T-helper 2 cell treated with Interferon-gamma antibody and Interleukin-4, amounts not matched to agents 100 ng/mL and 5 ng/mL, for 36 hours (primary cell): Measurements from ENCODE around the gene CGRRF1. TPM values are rescaled to one million over a fixed set of nuclear protein-coding genes. Genes with fewer than 3 reads are reported as not detected.

Experiments used
- intact Hi-C: fragments of 100-400 bp; cut with micrococcal nuclease; formaldehyde crosslinking; loops from one replicate; pipeline ENCODE4 v1.15.1; 2023
- total RNA-seq: library from RNA; stranded (reverse); gene quantifications from 2 replicates; pipeline ENCODE4 v1.2.3, GENCODE V29; 2022

The CGRRF1 gene, protein sequence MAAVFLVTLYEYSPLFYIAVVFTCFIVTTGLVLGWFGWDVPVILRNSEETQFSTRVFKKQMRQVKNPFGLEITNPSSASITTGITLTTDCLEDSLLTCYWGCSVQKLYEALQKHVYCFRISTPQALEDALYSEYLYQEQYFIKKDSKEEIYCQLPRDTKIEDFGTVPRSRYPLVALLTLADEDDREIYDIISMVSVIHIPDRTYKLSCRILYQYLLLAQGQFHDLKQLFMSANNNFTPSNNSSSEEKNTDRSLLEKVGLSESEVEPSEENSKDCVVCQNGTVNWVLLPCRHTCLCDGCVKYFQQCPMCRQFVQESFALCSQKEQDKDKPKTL
- 10.8 and 11.0 TPM in 2 replicates for total RNA-seq

- intact Hi-C loops, result loop anchor here (1.0 kb wide), 5 partner anchors 22 to 392 kb away; partner anchors contain the start of genes CNIH1, GCH1 and GMFB
Observed at GRCh38 chr14:54509546-54510501, at the start of gene CGRRF1. CGRRF1 (plus strand) TSS chr14:54509906; CDS start chr14:54509960, 54 bp downstream.

DNA sequence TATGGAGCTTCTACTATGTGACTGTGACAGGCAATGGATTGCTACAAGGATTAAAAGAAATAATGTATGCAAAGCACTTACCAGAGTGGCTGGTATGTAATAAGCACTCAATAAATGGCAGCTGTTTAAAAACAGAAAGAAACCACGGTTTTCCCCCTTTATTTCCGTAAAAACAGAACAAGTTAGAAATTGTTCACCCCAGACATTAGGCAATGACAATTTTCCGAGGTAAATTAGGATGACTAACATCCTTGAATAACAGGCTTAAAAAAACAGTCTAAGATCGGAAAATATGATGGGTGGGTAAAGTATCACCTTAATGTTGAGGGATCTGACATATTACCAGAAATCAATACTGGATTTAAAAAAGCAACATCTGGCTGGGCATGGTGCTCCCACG lies 47.7 kb upstream of the CGRRF1 start:
- intact Hi-C loops, result no loop called here

DNA sequence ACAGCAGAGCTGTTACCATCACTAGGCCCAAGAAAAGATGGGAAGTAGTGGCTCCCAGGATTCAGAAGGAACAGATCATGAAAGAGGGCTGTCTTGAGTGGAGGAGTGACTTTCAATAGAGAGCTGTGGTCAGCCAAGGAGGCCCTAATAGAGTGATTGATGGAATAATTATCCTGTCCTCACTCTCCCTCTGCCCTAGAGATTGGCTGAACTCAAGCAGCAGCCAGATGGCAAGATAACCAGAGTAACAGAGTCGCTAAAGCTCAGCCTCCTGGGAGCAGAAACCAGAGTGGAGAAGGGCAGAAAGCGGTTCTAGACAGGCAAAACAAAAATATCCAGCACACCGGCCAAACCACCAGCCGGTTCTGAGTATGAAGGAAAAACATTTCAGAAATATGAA lies 44.1 kb upstream of the CGRRF1 start:
- intact Hi-C loops, result no loop called here

DNA sequence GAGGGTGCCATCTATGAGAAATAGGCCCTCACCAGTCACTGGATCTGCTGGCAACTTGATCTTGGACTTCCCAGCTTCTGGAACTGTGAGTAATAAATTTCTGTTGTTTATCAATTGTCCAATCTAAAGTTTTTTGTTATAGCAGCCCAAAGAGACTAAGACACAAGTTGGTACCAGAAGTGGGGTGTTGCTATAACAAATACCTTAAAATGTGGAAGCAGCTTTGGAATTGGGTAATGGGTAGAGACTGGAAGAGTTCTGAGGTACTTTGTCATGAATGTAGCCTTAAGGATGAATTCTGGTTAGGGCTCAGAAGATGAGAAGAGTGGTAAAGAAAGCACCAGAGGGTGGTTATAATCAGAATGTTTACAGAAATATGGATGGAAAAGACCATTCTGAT lies 42.4 kb upstream of the CGRRF1 start:
- intact Hi-C loops, result no loop called here

DNA sequence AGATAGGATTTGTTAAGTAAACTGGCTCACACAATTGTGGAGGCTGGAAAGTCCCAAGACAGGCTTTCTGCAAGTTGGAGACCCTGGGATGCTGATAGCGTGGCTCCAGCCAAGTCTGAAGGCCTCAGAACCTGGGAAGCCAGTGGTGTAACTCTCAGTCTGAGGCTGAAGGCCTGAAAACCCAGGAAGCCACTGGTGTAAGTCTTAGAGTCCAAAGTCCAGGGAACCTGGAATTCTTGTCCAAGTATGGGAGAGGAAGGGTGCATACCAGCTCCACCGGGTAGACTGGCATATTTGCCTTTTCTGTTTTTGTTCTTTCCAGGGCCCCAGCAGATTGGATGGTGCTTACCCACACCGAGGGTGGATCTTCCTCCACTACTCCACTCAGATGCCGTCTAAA lies 39.0 kb upstream of the CGRRF1 start:
- intact Hi-C loops, result no loop called here

DNA sequence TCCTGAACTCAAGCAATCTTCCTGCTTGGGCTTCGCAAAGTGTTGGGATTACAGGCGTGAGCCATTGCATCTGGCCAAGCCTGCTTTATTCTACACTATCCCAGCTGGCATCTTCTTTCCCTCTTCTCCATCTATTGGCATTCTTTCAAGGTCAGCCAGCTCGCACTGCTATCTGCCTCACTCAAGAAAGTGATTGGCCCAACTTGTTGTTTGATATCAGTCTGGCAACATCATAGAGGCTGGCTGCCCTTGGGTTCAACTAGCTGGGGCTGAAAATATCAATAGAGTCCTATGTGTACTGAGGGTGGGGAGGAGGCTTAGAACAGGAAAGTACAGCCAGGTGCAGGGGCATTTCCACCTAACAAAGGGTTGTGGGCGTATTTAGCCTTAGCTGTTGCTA lies 38.1 kb upstream of the CGRRF1 start:
- intact Hi-C loops, result no loop called here

DNA sequence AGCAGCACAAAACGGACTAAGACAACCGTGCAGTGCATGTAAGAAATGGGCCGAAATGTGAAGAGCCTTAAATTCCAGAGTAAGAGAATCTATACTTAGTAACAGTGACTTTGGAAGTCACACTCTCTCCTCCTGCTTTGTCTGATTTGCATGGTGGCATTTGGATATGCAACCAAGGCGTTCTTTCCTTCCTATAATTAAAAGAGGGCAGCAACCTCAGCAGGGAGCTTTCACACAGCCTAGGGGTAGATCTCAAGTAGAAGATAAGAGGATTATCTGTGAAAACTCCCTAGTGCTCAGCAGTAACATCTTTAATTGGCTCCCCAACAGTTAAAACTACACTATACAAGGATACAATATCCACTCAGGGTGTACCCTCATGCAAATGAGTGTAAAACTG lies 37.4 kb upstream of the CGRRF1 start:
- intact Hi-C loops, result no loop called here

- intact Hi-C loops, result no loop called here
Observed at GRCh38 chr14:54474232-54474793, 35.4 kb upstream of the CGRRF1 start.

DNA sequence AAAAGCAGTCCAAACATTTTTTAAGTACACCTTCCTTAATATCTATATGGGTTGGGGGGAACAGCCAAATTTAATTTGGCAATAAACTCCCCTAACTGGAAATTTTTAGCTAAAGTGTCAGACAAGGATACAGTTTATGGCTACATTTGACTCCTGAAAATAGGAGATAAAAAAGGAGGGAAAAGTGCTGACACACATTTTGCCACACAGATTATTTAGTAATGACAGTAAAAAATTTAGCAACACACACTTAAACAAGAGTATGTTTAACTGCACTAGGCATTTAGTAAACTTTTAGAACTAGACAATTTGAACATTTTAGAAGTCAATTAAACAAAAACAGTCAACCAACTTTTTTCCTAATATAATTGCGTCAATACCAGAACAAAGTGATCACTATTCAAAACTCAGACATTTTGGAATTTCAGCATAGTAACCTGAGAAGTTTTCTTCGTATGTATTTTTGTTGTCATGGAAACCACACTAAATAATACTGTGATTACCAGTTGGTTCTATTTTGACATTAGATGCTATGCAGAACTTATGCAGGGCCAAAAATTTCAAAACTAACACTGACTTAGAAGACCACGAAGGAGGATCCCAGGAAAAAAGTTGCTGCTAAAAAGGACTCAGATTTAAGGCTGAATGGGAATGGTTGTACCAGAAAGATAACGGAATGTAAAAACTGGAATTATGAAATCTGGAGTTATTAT lies 34.4 kb upstream of the CGRRF1 start:
- intact Hi-C loops, result no loop called here

- intact Hi-C loops, result no loop called here
Observed at GRCh38 chr14:54475911-54476310, 33.8 kb upstream of the CGRRF1 start.

DNA sequence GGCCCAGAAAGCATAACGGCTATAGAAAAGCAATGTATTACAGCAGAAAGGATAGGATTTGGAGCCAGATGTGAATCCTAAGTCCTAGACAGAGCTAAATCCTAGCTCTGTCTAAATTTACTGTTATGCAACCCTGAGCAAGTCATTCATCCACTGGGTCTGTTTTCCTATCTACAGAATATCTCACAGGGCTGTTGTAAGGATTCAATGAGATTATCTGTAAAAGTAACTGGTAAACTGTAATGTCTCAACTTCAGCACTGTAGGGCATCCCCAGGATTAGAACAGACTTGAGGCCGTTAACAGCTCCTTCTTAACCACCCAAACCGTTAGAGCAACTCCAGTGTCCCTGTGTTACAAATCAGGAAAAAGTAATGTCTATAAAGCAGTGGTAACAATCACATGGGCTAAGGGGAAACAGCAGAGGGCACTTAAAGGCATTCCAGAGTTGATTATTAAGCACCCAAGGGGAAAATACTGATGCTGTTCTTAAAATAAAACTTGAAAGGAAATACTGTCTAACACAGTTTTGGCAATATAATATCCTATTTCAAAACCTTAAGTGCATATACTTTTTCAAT lies 31.0 kb upstream of the CGRRF1 start:
- intact Hi-C loops, result no loop called here

DNA sequence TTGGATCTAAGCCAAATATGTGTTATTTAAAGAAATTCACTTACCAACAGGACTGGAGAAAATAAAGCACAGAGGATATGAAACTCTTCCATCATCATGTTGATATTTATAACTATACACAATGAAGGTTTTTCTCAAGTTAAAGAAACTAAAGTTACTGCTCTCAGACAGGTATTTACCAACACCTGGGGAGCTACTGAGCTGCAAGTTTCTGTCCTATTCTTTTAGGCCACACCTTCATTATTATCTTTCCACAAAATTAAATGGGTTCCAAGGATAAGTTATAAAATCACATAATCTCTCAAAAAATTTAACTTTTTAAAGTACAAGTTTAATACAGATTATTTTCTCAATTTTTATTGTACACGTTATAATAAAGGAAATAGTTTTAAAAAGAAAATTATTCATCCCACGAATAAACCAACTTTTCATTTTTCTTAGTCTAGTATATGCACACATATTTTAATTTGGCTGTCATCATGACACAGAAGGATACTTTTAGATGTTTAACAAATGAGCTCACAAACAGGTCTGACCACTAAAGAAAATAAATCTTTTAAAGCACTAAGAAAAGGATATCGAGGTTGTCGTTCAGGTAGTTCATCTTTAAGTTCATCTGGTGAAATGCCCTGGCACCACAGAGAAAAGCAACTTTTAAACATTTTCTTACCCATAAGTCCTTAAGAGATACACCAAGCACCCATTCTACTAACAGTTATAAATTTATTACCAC lies 28.7 kb upstream of the CGRRF1 start:
- intact Hi-C loops, result no loop called here

DNA sequence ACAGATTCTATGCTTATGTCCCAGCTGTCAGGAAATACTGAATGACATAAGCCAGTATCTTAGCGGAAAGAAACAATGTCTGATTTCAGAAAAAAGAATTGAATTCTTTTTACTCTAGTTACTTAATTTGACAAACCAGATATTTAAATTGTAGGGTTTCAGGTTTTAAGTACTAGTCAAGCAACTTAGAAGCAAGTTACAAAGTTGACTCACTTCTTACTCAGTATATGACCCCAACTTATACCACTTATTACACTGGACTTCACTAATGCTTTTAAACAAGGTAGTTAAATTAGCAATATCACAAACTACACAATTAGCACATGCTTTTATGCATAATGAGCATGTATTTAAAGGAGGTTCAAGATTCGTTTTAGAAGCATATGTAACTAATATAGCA lies 28.0 kb upstream of the CGRRF1 start:
- intact Hi-C loops, result no loop called here

DNA sequence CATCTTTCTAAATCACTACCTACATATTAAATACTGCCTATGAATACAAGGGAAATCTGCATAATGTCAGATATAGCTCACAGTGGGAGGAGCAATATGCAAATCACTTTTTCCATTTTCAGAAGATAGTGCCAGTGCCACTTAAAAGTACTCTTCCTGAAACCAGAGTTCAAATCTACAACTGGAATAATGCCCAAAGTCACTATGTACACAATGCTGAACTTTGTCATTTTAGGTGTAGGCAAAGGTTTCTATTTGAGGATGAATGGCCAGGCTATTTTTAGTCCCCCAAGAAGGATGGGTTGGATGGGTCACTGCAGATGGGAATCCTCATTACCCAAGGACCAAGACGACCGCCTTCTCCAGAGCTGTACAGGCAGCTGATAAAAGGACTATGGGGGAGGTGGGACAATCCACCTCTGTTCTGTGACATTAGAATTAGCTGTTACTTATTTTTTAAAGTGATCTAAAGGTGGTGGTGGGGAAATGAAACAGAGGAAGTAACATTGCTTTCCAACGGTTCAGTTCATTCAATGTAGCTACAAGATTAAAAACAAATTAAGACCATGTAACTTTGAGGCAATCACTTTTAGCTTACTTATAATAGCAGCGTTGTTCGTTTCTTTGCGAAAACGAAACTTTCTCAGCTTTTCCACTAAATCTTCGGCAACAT lies 26.5 kb upstream of the CGRRF1 start:
- intact Hi-C loops, result no loop called here

DNA sequence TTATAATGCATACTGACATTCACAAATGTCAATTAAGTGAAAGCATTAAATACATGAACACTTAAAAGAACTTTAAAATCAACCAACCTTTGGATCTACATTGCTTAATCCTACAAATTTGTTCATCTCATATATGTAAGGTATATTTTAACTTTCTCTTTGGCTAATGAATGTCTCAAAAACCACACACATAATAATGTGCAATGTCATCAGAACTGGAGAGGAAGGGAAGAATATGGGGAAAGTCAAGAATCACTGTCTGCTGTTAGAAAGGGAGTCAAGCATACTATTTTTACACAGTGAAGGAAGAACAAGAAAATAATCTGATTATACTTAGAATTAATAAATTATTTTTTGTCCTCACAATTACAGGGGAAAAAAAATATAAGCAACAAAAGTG lies 25.9 kb upstream of the CGRRF1 start:
- intact Hi-C loops, result no loop called here

DNA sequence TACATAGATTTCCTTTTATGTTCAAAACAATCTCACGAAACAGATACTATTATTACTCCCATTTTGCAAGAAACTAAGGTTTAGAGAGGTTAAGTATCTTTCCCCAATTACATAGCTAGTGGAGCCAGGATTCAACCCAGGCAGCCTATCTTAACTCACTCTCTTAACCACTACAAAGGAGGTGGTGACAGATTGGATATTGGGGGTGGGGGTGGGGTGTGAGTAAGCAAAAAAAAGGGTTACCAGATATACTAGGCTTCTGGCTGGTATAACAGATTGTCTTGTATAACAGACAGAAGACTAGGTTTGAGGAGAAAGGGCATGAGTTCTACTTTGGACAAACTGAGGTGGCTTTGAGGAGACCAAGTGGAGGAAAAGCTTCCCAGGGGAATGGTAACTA lies 23.0 kb upstream of the CGRRF1 start:
- intact Hi-C loops, result loop anchor here (5.0 kb wide), 2 partner anchors 286 to 541 kb away; partner anchors contain the start of genes SOCS4 and WDHD1

- intact Hi-C loops, result loop anchor here (1.0 to 5.0 kb wide), 5 partner anchors 22 to 540 kb away; partner anchors contain the start of genes CGRRF1, CNIH1, SOCS4 and WDHD1
Observed at GRCh38 chr14:54487771-54488170, 21.9 kb upstream of the CGRRF1 start.

GRCh38 chr14:54488318-54488645 lies 21.4 kb upstream of the CGRRF1 start:
- intact Hi-C loops, result loop anchor here (1.0 to 5.0 kb wide), 5 partner anchors 21 to 539 kb away; partner anchors contain the start of genes CGRRF1, CNIH1, SOCS4 and WDHD1

- intact Hi-C loops, result loop anchor here (1.0 to 5.0 kb wide), 5 partner anchors 21 to 539 kb away; partner anchors contain the start of genes CGRRF1, CNIH1, SOCS4 and WDHD1
Observed at GRCh38 chr14:54488646-54489317, 20.9 kb upstream of the CGRRF1 start, which contains the start of gene GMFB. GMFB (minus strand) TSS chr14:54488980; CDS start chr14:54488927, 53 bp downstream.
